Astrocyte (in vitro differentiated cells and primary cell): ENCODE data around the gene PRG2.

Experiments used
- CTCF ChIP-seq: IDR thresholded peaks from 2 replicates; pipeline ENCODE4 v1.5.1; 2011; ENCODE audit warnings: low read depth, mild to moderate bottlenecking, inconsistent platforms, low read length, moderate library complexity; ENCODE audit not compliant: insufficient read depth
- EZH2 ChIP-seq: IDR thresholded peaks from 2 replicates; pipeline ENCODE4 v1.6.1; 2012; ENCODE audit warnings: mild to moderate bottlenecking, low read length, inconsistent platforms; ENCODE audit not compliant: insufficient read depth

DNA sequence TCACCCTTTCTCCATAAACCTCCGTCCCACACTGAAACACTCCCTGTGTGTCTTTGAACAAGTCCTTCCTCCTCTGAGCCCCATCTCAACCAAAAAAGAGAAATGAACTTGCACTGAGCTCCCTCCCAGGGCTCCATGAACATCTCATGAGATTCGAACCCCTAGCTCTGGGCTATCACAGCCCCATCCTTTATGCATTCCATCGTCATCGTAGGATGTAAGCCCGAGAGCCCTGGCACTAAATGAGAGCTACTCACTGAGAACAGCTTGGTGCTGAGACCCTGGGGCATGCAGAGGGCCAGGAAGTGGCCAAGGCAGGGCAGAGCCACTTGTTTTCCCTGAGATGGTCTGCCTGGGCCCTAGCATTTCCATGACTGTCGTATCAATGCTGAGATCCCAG, 49.3 kb upstream of the PRG2 start:
- TF ChIP-seq CTCF (no peak), EZH2 (no peak)
